Common myeloid progenitor, CD34-positive (primary cell): ENCODE data around the gene SLC43A1.
A peak's percentile ranks its signal among the peaks of the same experiment; 100 is the strongest.

ENCODE experiments used
- CTCF ChIA-PET: fragments of 350-600 bp; sonication (Branson Sonifier 250); formaldehyde crosslinking; loops from one replicate; lab custom pipeline; 2021; ENCODE audit warnings: antibody characterized with exemption; lab: Charles Lee
- POLR2A ChIA-PET: fragments of 350-600 bp; sonication (Branson Sonifier 250); formaldehyde crosslinking; loops from one replicate; lab custom pipeline; 2021; ENCODE audit warnings: antibody characterized with exemption; lab: Charles Lee
- DNase-seq, 3 donors: peaks; one replicate each; pipeline versions ENCODE4 v3.0.0 to v3.0.0-alpha.2; 2013
- H3K27ac ChIP-seq, 2 experiments: 1 replicate in 1 of 2; 2 replicates in 1 of 2; pipeline ENCODE4 v1.7.0; 2013; ENCODE audit warnings: inconsistent platforms in 2 of 2, low read length in 2 of 2, mild to moderate bottlenecking in 2 of 2, low read depth in 1 of 2, moderate library complexity in 1 of 2; ENCODE audit not compliant: severe bottlenecking in 2 of 2, insufficient read depth in 1 of 2, poor library complexity in 1 of 2
- H3K27me3 ChIP-seq, 5 experiments: replicated peaks in 2 of 5; 1 replicate in 3 of 5; 2 replicates in 2 of 5; pipeline versions ENCODE4 v1.6.1 to v1.7.0; 2013; ENCODE audit warnings: low read length in 4 of 5, mild to moderate bottlenecking in 2 of 5, moderate library complexity in 2 of 5, inconsistent platforms in 1 of 5; ENCODE audit not compliant: insufficient read depth in 5 of 5, control insufficient read depth in 4 of 5
- H3K36me3 ChIP-seq, 4 experiments: 1 replicate in 2 of 4; 2 replicates in 2 of 4; pipeline versions ENCODE4 v1.6.1 to v1.7.0; 2013; ENCODE audit warnings: low read length in 3 of 4, control low read depth in 1 of 4, mild to moderate bottlenecking in 1 of 4; ENCODE audit not compliant: control insufficient read depth in 4 of 4, insufficient read depth in 4 of 4
- H3K4me1 ChIP-seq, 4 experiments: 1 replicate in 3 of 4; 2 replicates in 1 of 4; pipeline versions ENCODE4 v1.6.1 to v1.7.1; 2013; ENCODE audit warnings: low read length in 3 of 4, mild to moderate bottlenecking in 3 of 4, control low read depth in 1 of 4, inconsistent platforms in 1 of 4, moderate library complexity in 1 of 4; ENCODE audit not compliant: control insufficient read depth in 4 of 4, insufficient read depth in 4 of 4; ENCODE audit errors: control extremely low read depth in 1 of 4
- H3K4me3 ChIP-seq, 7 experiments: 1 replicate in 4 of 7; 2 replicates in 3 of 7; pipeline versions ENCODE4 v1.5.1 to v1.7.0; 2013; ENCODE audit warnings: mild to moderate bottlenecking in 7 of 7, low read length in 6 of 7, moderate library complexity in 6 of 7, inconsistent platforms in 2 of 7, low read depth in 2 of 7, control low read depth in 1 of 7; ENCODE audit not compliant: insufficient read depth in 4 of 7, control insufficient read depth in 1 of 7; ENCODE audit errors: extremely low read depth in 1 of 7
- H3K9me3 ChIP-seq, 5 experiments: 1 replicate in 4 of 5; 2 replicates in 1 of 5; pipeline versions ENCODE4 v1.6.1 to v1.7.1; 2013; ENCODE audit warnings: low read length in 4 of 5, mild to moderate bottlenecking in 2 of 5, inconsistent platforms in 1 of 5, low read depth in 1 of 5, moderate library complexity in 1 of 5; ENCODE audit not compliant: control insufficient read depth in 4 of 5, insufficient read depth in 2 of 5; ENCODE audit errors: control extremely low read depth in 1 of 5
- WGBS: methylation state at CpG from one replicate; pipeline ENCODE4 v1.1.5; 2013; ENCODE audit not compliant: insufficient coverage; 5-methylcytosine and 5-hydroxymethylcytosine counted together

SLC43A1 gene

GRCh38 chr11:57482782-57483561 is 32.5 kb downstream of the SLC43A1 start:
- H3K27ac ChIP-seq = no peak overlapping the region
- peak overlapping the region; percentile 24 to 74 (median 65) for H3K4me3 ChIP-seq
- no peaks in the 10 kb centered on the region for H3K9me3 ChIP-seq
- H3K27me3 ChIP-seq = peaks cover 0 to 4% (median 0%) of the 10 kb centered on the region in 5 experiments
- ChIA-PET POLR2A (no interaction called here), CTCF (interaction anchor here (0.7 to 11.2 kb wide), 27 partner anchors 9 to 162 kb away, joined by 3 to 211 read pairs (median 6); partner anchors contain the start of genes RTN4RL2 and SLC43A1)
- DNase-seq = peak; percentile 72 to 86 (median 85)
- WGBS = 5% methylated on average over 35 of the region's 52 CpGs
- H3K4me1 ChIP-seq = peaks cover 18 to 52% (median 40%) of the 10 kb centered on the region in 4 experiments
- peaks cover 0 to 32% (median 20%) of the 10 kb centered on the region in 4 experiments for H3K36me3 ChIP-seq

DNA sequence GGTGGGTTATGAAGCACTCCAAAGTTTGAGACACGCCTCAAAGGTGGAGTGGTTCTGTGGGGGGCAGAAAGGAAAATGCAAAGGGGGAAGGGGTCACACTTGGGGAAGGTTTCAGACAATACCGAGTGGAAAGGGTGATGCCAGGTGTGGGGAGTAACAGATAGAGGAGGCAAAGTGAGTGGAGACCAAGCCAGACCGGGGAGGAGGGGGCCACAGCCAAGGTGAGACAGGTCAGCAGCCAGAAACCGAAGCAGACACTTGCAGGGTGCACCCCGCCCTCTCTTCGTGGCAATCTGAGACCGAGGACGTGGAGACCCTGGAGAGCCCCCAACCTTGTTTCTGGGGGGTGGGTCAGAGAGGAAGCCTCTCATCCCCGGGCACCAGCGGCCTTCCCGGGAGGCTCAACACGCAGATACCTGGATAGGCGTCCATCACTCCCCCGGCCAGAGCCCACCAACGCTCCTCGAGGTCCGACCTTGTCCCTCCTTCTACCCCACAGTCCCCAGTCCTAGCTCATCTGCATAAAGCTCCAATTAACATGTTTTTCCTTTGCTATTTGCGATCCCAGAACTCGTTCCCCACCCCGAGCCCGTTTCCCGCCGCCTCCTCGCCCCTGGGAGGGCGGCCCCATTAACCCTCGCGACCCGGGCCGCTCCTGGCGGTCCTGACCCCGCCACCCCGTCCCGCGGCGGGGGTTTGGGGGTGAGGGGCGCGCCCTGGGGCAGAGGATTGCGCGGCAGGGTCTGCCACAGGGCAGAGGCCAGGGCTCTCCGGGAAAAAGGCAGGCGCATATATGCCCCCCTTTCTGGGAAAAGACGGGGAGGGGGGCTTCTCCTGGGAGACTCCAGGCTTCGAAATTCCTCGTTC is 33.4 kb downstream of the SLC43A1 start:
- 24% methylated on average over 40 of the region's 44 CpGs for WGBS
- H3K4me3 ChIP-seq = peak overlapping the region in 4 of 7 experiments; percentile 65 to 74 (median 72)
- ChIA-PET POLR2A (no interaction called here), CTCF (interaction anchor here (0.7 to 11.2 kb wide), 14 partner anchors 9 to 143 kb away, joined by 3 to 211 read pairs (median 9); partner anchors contain the start of genes RTN4RL2 and SLC43A1)
- H3K27me3 ChIP-seq = peaks cover 0 to 4% (median 0%) of the 10 kb centered on the region in 5 experiments
- DNase-seq = no peak
- no peak overlapping the region for H3K27ac ChIP-seq
- peaks cover 18 to 53% (median 40%) of the 10 kb centered on the region in 4 experiments for H3K4me1 ChIP-seq
- H3K36me3 ChIP-seq = peaks cover 0 to 24% (median 13%) of the 10 kb centered on the region in 4 experiments
- H3K9me3 ChIP-seq = no peaks in the 10 kb centered on the region

GRCh38 chr11:57481315-57481714 is 34.2 kb downstream of the SLC43A1 start:
- ChIA-PET POLR2A (no interaction called here), CTCF (interaction anchor here (0.7 to 11.2 kb wide), 16 partner anchors 8 to 138 kb away, joined by 3 to 211 read pairs (median 6); partner anchors contain the start of genes RTN4RL2 and SLC43A1)
- no peak for DNase-seq
- H3K4me3 ChIP-seq = no peak overlapping the region
- WGBS = no CpG with 5 or more reads among the region's 2 CpGs
- H3K27ac ChIP-seq = no peak overlapping the region
- peaks cover 0 to 19% (median 11%) of the 10 kb centered on the region in 4 experiments for H3K36me3 ChIP-seq
- H3K9me3 ChIP-seq = no peaks in the 10 kb centered on the region
- H3K27me3 ChIP-seq = peaks cover 0 to 4% (median 0%) of the 10 kb centered on the region in 5 experiments
- peaks cover 18 to 61% (median 48%) of the 10 kb centered on the region in 4 experiments for H3K4me1 ChIP-seq

DNA sequence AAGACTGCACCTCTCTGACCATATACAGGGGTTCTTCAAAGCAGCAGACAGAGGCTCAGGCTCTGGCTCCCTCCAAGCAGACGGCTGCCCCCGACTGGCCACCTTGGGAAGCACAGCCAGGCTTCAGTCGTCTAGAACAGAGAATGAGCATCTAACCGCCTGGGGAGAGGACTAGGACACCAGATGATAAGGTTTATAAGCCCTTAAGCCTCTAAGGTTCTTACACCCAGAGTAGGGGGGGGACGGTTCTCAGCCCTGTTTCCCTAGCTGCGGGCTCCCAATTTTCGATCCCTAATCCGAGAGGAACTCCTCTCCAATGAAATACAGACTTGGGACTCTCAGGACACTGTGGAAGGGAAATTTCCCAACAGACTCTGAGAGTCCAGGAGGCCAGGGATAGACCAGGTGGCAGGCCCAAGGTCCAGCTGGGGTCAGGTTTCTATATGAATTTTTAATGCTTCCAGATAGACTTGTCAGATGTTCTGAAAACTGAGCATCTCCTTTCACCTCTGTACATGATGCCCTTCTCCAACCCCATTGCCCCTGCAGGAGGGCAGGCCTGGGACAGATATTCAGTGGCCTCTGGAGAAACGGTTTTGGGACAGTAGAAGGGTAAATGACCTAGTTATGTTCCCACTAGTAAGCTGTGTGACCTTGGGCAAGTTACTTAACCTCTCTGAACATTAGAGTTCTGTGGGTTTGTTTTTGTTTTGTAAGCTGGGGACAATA is 34.9 kb downstream of the SLC43A1 start:
- DNase-seq = peak in 2 of 3 donors; percentile 72 to 73
- peaks cover 0 to 4% (median 0%) of the 10 kb centered on the region in 5 experiments for H3K27me3 ChIP-seq

GRCh38 chr11:57479911-57480310 is 35.6 kb downstream of the SLC43A1 start:
- POLR2A ChIA-PET = no interaction called here
- Histone ChIP-seq H3K9me3 (no peaks in the 10 kb centered on the region), H3K27me3 (peaks cover 0 to 4% (median 0%) of the 10 kb centered on the region in 5 experiments), H3K4me3 (no peak overlapping the region), H3K4me1 (peaks cover 20 to 62% (median 57%) of the 10 kb centered on the region in 4 experiments), H3K27ac (no peak overlapping the region), H3K36me3 (peaks cover 0 to 9% (median 2%) of the 10 kb centered on the region in 4 experiments)
- DNase-seq = no peak
- CTCF ChIA-PET = interaction anchor here (1.0 to 11.2 kb wide), 9 partner anchors 12 to 134 kb away, joined by 3 to 211 read pairs (median 4); partner anchors contain the start of genes RTN4RL2 and SLC43A1
- WGBS = 95% methylated on average over 3 of the region's 4 CpGs

More for the DNA sequence above, 34.9 kb downstream of the SLC43A1 start:
- Histone ChIP-seq H3K4me3 (no peak overlapping the region), H3K9me3 (no peaks in the 10 kb centered on the region), H3K36me3 (peaks cover 0 to 15% (median 7%) of the 10 kb centered on the region in 4 experiments), H3K4me1 (peaks cover 18 to 62% (median 55%) of the 10 kb centered on the region in 4 experiments), H3K27ac (no peak overlapping the region)
- POLR2A ChIA-PET = no interaction called here
- CTCF ChIA-PET = interaction anchor here (0.7 to 11.2 kb wide), 15 partner anchors 9 to 134 kb away, joined by 3 to 211 read pairs (median 5); partner anchors contain the start of genes RTN4RL2 and SLC43A1
- 31% methylated on average over 4 of the region's 9 CpGs for WGBS

GRCh38 chr11:57479021-57479663 is 36.4 kb downstream of the SLC43A1 start:
- H3K36me3 ChIP-seq = peaks cover 0 to 8% (median 0%) of the 10 kb centered on the region in 4 experiments
- POLR2A ChIA-PET = no interaction called here

More at GRCh38 chr11:57479021-57479663, 36.4 kb downstream of the SLC43A1 start:
- H3K4me1 ChIP-seq = peaks cover 17 to 62% (median 57%) of the 10 kb centered on the region in 4 experiments
- H3K4me3 ChIP-seq = no peak overlapping the region
- DNase-seq = no peak
- H3K27me3 ChIP-seq = peaks cover 0 to 4% (median 0%) of the 10 kb centered on the region in 5 experiments
- H3K27ac ChIP-seq = no peak overlapping the region
- no peaks in the 10 kb centered on the region for H3K9me3 ChIP-seq
- CTCF ChIA-PET = interaction anchor here (1.0 to 11.2 kb wide), 11 partner anchors 13 to 133 kb away, joined by 3 to 211 read pairs (median 5); partner anchors contain the start of genes RTN4RL2 and SLC43A1
- WGBS = 95% methylated on average over 9 of the region's 11 CpGs
